DMS53 treated with DMSO at 0.1 percent for 48 hours (cell line): Measurements from ENCODE around the gene IFITM1.
"Not testable (repeated sequence)": the region's sequence is repeated elsewhere in the genome, so short reads cannot be mapped to it uniquely, and the experiment has no call there.

Experiments
- DNase-seq: peaks from one replicate; lab custom pipeline; 2025; ENCODE audit not compliant: unreplicated experiment; lab: John Stamatoyannopoulos, UW

The IFITM1 gene

DNA sequence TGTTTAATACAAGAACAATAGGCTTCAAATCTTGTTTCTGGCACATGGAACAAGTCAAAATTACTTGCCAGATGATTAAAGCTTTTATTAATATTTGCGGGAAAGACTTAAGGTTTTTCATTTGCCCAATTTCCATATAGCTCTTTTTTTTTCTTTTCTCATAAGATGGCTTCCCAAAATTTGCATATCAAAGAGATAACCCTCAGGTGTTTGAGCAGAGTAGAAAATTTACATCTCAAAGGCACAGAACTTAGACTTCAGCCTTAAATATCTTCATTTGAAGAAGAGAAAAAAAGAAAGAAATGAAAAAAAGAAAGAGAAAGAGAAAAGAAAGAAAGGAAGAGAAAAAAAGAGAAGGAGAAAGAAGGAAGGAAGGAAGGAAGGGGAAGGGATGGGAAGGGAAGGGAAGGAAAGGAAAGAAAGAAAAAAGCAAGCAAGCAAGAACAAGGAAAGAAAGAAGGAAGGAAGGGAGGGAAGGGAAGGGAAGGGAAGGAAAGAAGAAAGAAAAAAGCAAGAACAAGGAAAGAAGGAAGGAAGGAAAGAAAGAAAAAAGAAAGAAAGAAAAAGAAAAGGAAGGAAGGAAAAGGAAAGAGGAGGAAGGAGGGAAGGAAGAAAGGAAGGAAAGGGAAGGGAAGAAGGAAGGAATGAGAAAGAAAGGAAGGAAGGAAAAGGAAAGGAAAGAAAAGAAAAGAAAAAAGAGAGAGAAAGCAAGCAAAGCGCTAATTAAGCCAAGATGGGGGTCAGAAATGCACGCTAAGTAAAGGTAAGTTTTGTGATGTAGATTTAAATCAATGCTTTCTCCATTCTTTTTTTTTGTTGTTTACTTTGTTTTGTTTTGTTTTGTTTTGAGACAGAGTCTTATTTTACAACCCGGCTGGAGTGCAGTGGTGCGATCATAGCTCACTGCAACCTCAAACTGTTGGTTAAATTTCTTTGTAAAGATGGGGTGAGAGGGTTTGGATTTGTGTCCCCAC lies 27.0 kb downstream of the IFITM1 start:
- no peak for DNase-seq

DNA sequence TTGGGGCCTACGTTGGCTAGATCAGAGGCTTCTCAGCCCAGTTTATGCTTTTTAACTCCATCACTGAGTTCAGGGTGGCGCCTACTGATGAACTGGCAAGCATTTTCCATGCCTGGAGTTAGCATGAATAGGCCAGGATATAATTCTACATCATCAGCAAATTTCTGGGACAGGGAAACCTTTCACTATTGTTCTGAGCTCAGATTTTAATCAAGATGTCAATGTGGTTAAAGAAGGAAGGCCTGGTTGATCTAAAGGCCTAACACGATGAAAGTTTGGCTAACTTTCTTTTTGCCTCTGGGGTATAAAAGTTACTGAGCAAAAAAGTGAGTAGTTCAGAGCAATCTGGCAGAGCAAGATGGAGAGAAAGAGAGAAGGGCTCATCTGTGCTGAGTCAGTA lies 28.5 kb downstream of the IFITM1 start:
- DNase-seq: no peak

DNA sequence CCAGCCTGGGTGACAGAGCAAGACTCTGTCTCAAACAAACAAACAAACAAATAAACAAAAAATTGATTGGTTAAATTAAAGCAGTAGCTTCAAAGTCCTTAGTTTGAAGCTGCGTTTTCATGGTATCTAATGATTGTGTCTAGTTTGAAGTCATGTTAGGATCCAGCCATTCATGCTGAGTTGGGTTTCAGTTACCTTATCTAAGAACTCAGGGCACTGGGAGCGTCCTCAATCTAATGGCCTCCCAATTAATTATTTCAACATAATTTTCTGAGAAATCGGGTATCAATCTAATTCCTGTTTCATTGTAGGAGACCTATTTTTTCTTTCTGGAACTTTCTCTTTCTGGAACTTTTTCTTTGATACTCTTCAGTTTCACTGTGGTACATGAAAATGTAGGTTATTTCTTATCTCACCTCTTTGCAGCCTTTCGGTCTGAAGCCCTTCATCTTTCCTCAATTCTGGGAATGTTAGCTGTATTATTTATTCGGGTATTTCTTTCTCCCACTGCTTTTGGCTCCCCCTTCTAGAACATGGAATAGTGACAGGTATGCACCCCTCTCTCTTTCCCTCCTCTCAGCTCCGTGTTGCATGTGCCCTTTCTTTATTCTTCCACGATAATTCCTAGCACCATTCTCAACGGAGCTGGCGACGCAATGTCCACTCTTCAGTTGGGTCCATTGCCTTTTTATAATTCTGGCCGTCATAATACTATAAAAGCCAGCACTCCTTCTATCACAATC lies 31.2 kb downstream of the IFITM1 start:
- no peak for DNase-seq

DNA sequence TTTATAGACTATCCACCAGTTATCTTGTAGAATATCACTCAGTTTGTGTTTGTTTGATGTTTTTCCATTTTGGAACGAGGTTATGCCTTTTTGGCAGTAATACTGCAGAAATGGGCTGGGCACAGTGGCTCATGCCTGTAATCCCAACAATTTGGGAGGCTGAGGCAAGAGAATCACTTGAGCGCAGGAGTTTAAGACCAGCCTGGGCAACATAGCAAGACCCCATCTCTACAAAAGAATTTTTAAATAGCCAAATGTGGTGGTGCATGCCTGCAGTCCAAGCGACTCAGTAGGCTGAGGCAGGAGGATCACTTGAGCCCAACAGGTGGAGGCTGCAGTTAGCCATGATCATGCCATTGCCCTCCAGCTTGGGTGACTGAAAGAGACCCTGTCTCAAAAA lies 32.7 kb downstream of the IFITM1 start:
- DNase-seq: no peak

DNA sequence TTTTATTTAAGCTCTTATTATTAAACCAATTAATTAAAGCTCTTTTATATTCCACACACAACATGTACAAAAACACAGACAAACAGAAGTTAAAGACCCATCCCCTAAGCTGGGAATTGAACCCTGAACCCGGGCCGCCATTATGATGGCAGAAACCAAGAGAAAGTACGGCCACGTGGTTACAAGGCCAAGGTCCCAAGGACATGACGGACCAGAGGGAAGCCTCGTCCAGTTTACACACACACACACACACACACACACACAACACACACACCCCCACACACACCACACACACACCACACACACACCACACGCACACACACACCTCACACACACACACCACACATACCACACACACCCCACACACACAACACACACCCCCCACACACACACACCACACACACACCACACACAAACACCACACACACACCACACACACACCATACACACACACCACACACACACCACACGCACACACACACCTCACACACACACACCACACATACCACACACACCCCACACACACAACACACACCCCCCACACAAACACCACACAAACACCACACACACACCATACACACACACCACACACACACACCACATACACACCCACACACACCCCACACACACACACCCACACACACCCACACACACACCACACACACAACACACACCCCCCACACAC lies 35.6 kb downstream of the IFITM1 start:
- DNase-seq: not testable (repeated sequence)

DNA sequence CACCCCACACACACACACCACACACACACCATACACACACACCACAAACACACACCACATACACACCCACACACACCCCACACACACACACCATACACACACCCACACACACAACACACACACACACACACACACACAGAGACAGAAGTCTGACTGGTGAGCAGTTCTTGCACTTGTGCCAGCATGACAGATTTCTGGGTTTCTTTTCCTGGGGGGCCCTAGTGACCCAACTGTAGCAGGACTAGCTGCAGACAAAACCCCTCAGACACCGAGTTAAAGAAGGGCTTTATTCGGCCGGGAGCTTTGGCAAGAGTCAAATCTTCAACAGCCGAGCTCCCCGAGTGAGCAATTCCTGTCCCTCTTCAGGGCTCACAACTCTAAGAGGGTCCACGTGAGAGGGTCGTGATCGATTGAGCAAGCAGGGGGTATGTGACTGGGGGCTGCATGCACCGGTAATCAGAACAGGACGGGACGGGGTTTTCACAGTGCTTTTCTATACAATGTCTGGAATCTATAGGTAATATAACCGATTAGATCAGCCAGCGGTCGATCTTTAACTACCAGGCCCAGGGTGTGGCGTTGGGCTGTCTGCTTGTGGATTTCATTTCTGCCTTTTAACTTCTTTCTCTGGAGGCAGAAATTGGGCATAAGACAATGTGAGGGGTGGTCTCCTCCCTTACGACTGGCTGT lies 36.3 kb downstream of the IFITM1 start:
- DNase-seq: not testable (repeated sequence)

DNA sequence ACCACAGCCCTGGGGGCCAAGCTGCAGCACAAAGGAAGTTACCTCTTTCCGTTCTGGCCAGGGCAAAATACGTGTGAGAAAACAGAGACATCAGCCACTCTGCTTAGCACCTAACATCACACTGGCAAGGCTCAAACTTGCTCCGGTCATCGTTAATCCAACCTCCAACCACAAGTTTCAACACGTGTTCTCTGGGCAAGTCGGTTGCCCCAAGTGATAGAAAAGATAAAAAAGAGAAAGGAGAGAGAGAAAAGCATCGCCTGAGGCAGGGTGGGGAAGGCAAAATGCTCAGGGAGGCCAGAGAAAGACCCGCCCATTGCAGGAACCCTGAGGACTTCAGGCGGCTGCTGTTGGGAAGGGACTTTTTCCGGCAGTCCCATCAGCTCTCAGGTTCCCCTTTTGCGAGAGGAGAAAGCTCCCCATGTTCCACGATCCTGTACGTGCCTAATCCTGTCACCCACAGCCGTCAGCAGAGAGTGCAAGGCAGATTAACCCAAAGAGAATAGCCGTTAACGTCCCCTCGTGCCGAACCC lies 36.9 kb downstream of the IFITM1 start:
- DNase-seq: no peak

DNA sequence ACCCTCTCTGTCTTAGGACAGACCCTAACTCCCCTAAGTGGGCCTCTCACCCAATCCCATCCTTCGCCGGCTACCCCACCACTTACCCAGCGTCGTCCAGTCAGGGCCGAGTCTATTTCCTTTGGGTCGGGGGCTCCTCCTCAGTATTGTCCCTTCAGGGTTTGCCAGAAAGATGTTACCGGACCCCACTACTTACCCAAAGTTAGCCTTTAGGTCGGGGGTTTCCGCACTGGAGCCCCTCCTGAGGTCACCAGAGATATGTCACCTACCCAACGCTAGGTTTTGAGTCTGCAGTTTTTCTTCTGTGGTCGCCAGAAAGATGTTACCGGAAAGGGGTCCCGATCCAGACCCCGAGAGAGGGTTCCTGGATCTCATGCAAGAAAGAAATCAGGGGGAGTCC lies 37.6 kb downstream of the IFITM1 start:
- no peak for DNase-seq

DNA sequence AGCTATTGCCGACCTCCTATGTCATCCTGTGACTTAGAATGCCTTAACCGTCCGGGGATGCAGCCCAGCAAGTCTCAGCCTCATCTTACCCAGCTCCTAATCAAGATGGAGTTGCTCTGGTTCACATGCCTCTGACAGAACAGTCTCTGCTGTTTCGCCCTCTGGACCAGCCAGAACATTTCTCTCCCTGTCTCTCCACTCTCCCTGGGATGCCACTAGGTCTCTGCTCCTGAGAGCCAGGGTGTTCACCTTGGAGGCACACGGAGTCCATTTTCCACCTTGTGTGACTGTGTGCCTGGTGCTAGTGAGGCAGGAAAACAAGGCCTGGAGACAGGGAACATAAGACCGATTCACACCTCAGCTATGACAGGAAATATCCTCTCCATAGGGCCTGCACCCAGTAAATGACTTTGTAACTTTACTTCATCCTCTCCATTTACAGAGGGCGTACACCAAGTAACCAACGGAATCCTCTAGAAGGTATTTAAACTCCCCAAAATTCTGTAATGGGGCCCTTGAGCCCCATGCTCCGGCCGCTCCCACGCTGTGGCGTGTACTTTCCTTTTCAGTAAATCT lies 38.7 kb downstream of the IFITM1 start:
- DNase-seq: no peak

DNA sequence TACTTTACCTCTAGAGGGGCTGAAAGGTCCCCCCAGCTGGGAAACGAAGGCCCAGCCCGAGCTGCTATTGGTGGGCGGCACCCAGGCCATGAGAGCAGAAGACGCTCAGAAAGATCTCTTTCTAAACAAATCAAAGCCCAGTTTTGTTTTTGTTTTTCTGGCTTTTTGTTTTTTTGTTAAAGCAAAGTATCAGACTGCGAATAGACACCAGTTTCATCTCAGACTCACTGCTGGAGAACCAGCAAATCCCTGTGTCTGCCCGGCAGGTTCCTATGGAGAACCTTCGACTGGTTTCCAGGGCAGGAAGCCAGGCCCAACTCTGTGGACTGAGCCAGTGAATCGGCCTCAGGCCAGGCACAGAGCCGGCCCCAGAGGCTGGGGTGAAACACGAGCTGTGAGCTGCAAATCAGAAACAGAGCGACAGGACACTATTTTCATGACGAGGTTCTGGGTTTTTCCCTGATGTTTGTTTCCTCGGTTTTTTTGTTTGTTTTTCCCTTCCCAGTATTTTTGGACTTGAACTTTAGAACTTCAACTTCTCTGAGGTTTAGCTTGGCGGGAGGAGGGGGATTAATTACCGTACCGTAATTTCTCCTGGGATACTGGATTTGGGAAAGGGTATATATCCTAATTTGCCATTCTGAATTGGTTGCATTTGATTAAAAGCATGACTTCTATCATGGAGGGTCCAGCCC lies 39.5 kb downstream of the IFITM1 start:
- DNase-seq: no peak

DNA sequence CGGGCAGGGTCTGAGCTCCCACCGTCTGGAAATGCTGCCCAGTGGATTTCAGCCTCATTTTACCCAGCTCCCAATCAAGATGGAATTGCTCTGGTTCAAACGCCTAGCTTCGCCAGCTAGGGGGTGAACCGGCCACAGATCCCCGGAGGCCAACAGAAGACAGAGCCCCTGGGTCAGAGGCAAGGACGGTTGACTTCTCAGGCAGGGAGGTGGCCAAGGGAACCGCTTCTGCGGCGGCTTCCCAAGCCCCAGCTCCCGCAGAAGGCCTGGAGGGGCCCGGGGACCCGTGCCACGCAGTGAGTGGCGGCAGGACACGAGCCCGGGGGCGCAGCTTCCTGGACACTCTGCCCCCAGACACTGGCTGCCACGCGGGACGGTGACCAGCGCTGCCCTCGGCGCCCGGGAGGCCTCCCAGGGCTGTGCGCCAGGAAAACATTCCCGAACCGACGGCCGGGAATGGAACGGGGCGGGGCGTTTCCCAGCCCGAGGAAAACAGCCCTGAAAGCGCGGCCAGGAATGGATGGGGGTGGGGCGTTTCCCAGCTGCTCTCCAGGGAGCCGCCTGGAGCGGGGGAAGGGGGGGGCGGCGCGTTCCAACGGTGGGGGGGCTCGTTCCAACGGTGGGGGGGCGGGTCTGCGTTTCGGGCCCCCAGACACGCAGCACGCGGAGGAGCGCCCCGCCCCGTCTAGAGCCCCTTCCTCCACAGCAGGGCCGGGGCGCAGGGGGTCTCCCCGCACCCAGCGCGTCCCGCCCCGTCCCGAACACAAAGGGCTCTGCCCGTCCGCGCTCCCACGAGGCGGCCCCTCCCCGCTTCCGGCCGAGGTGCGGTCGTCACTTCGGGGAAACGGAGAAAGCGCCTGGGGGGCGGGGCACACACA lies 42.0 kb downstream of the IFITM1 start:
- peak; percentile 59 for DNase-seq

DNA sequence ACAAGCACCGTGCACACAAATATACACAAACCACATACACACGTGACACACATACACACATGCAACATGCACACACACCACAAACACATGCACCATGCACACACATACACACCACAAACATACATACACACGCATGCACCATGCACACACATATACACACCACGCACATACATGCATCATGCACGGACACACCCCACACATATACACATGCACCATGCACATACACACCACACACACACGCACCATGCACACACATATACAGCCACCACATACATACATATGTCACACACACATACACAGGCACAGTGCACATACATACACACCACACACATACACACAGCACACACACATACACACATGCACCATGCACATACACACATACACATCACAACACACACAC lies 42.8 kb downstream of the IFITM1 start:
- DNase-seq: no peak

DNA sequence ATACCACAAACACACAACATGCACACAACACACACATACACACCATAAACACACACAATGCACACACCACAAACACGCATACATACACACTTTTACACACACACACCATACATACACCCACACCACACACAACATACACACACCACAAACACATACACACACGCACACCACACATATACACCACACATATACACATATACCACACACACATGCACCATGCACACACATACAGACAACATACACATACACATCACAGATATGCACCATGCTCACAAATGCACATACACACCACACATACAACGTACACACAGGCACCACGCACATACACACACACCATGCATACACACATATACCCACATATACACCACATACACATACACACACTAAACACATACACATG lies 43.7 kb downstream of the IFITM1 start:
- no peak for DNase-seq

DNA sequence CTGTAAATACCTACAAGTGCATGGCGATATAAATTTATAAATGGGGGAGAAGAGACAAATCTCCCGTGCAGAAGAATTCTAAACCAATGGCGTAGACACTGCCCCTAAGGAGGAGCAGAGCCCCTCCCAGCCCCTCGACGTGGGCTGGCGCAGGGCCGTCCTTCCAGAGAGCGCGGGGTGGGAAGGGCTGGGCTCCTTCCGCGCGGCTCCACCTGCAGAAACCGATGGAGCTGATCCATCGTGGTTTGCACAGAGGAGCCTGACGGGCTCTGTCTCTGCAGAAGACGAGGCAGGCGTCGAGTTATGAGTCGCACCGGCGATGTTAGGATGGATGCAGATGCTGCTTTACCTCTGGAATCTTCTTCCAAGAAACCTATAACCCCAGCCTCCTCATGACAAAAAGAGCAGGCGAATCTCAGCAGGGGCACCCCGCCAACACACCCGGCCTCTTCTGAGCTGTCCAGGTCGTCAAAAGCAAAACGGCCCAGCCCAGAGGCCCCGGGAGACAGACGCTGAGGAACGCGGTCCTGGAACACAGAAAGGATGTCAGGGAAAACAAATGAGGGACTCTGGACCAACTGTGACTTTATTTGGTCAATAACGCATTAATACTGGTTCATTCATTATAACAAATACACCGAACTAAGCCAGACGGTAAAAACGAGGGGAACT lies 44.4 kb downstream of the IFITM1 start:
- no peak for DNase-seq

DNA sequence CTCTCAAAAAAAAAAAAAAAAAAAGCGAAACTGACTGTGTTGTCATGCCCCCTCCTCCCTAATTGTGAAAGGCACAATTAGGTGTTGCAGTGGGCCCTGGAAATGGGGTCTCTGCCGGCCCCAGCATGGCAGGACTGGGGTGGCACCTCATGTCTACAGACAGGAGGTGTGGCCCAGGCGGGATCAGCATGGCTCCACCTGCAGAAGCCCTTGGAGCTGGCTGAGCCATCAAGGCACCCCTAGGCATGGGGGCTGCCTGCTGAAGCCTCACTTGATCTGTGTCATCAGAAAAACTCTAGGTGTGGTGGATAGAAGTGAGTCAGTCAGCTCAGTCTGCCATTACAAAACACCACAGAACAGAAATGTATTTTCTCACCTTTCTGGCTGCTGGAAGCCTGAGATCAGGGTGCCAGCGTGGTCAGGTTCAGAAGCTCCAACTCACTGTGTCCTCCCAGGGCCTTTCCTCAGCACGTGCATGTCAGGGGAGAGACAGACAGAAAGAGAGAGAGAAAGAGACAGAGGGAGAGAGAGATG lies 45.4 kb downstream of the IFITM1 start:
- DNase-seq: no peak

DNA sequence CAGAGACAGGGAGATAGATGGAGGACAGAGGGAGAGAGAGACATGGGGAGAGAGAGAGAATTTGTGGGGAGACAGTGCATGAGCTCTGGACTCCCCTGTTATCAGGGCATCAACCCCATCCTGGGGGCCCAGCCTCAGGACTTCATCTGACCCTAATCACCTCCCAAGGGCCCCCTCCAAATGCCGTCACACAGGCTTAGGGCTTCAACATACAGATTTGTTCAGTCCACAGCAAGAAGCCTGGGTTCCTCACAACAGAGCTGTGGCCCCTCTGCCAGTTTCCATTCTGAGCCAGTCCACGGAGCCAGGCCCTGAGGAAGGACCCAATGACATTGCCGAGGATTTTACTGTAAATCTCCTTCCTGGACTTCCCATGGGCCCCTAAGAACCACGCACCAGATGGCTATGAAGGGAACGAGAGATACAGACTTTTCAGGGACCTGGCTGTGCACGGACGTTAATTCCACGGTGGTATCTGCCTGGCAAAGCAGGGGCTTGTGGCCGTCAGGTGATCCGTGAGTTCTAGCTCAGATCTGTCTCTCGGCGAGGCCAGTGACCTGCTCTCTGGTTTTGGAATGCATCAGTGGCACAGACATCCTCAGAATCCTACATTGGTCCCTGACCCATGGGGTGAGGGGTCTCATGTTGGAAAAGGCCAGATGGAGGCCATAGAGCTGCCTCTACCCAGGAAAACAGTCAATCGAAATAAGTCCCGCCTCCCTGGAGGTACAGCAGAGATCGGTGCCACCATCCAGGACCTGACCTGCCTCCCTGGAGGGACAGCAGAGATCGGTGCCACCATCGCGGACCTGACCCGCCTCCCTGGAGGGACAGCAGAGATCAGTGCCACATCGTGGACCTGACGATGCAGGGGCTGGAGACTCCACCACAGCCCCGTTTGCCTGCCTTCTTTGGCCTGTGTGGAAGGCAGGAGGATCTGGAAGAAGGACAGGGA lies 46.8 kb downstream of the IFITM1 start:
- DNase-seq: no peak
